ENCODE data around the gene DYNC2H1. TPM values are rescaled to one million over a fixed set of nuclear protein-coding genes. Genes with fewer than 3 reads are reported as not detected.

The DYNC2H1 gene
- total RNA-seq, 1 experiment from 2014 or later: 12.4 TPM

DNA sequence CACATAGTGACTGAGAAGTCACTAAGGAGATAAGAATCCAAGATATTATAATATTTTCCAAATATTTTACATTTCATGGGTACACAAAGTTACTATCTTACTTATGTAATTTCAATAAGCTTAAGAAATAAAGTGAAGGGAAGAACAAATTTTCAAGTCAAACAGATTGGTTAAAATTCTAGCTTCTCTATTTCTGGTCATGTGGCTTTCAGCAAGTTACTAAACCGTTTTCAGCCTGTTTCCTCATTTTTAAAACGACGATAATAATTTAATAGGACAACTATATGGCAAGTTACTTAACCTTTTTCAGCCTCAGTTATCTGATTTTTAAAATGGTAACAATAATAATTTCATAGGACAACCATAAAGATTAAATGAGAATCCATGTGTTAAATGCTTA, 32.9 kb upstream of the DYNC2H1 start:
- ATAC-seq (no peak), DNase-seq (ENCODE audit: low read depth, low spot score) (no peak)
- Histone ChIP-seq H3K27me3 (ENCODE audit: control insufficient read depth, insufficient read depth, low read length) (no peaks in the 10 kb centered on the region), H3K27ac (ENCODE audit: low read length) (no peak overlapping the region), H3K36me3 (ENCODE audit: control insufficient read depth, insufficient read depth, low read length) (peaks cover 15% of the 10 kb centered on the region), H3K9me3 (ENCODE audit: control insufficient read depth, insufficient read depth, low read depth, low read length) (no peaks in the 10 kb centered on the region), H3K4me1 (ENCODE audit: control insufficient read depth, insufficient read depth, low read length) (no peaks in the 10 kb centered on the region), H3K4me3 (ENCODE audit: low read depth in 2 of 2, low read length in 2 of 2) (no peak overlapping the region)
- BruUV-seq (replicated peaks): no TSS peak
- in situ Hi-C loops (cut with HindIII; ENCODE audit: low pct_unique_long_range_greater_than_20kb, low sequenced_read_pairs) (no loop called here), intact Hi-C loops (cut with micrococcal nuclease; ENCODE audit: unreplicated experiment) (no loop called here)
- no peak for TF ChIP-seq POLR2AphosphoS5 (IDR thresholded peaks at IDR 0.05; ENCODE audit: low read depth, low read length)
- no peak for TF ChIP-seq SIN3A (IDR thresholded peaks at IDR 0.05; ENCODE audit: borderline replicate concordance, insufficient read depth, low read depth, low read length)
- no peak for TF ChIP-seq CTCF (IDR thresholded peaks at IDR 0.05)
- TF ChIP-seq REST (IDR thresholded peaks at IDR 0.05; ENCODE audit: insufficient read depth in 1 of 2, low read depth in 2 of 2, low read length in 1 of 2): no peak
- no peak for TF ChIP-seq TCF7L2 (IDR thresholded peaks at IDR 0.05; ENCODE audit: low read depth, low read length)
- CTCF ChIA-PET: interaction anchor here (0.6 kb wide), 1 partner anchor 129 kb away, joined by 6 read pairs; no protein-coding TSS in a partner anchor
- POLR2A ChIA-PET: no interaction called here

DNA sequence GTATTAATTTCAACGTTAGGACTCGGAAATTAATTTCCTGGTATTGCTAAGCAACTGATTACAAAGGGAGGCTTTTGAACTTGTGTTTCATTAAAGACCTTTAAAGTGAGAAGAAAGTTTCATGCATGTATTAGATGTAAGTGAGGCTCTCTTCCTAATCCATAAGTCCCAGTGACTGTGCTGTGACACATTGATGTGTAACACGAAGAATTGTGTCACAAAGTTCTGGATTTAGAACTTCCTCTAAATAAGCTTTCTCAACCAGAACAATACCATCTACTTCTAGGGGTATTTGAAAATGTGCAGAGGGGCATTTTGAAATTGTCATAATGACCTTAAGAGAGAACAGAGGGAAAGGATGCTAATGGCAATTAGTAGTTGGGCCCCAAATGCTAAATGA, 31.7 kb upstream of the DYNC2H1 start:
- TF ChIP-seq POLR2AphosphoS5 (IDR thresholded peaks at IDR 0.05; ENCODE audit: low read depth, low read length) (no peak), CTCF (IDR thresholded peaks at IDR 0.05) (no peak), REST (IDR thresholded peaks at IDR 0.05; ENCODE audit: insufficient read depth in 1 of 2, low read depth in 2 of 2, low read length in 1 of 2) (no peak), TCF7L2 (IDR thresholded peaks at IDR 0.05; ENCODE audit: low read depth, low read length) (no peak), SIN3A (IDR thresholded peaks at IDR 0.05; ENCODE audit: borderline replicate concordance, insufficient read depth, low read depth, low read length) (no peak)
- in situ Hi-C loops (cut with HindIII; ENCODE audit: low pct_unique_long_range_greater_than_20kb, low sequenced_read_pairs) (no loop called here), intact Hi-C loops (cut with micrococcal nuclease; ENCODE audit: unreplicated experiment) (no loop called here)
- Histone ChIP-seq H3K36me3 (ENCODE audit: control insufficient read depth, insufficient read depth, low read length) (peaks cover 27% of the 10 kb centered on the region), H3K4me1 (ENCODE audit: control insufficient read depth, insufficient read depth, low read length) (no peaks in the 10 kb centered on the region), H3K4me3 (ENCODE audit: low read depth in 2 of 2, low read length in 2 of 2) (no peak overlapping the region), H3K9me3 (ENCODE audit: control insufficient read depth, insufficient read depth, low read depth, low read length) (no peaks in the 10 kb centered on the region), H3K27ac (ENCODE audit: low read length) (no peak overlapping the region), H3K27me3 (ENCODE audit: control insufficient read depth, insufficient read depth, low read length) (no peaks in the 10 kb centered on the region)
- no peak for DNase-seq (ENCODE audit: low read depth, low spot score)
- CTCF ChIA-PET: no interaction called here
- POLR2A ChIA-PET: no interaction called here
- ATAC-seq: no peak
- BruUV-seq (replicated peaks): TSS peak; percentile 11

Data from Panc1 (cell line).